T-cell (primary cell): ENCODE measurements around the gene EFCAB13. TPM values are rescaled to one million over a fixed set of nuclear protein-coding genes. Genes with fewer than 3 reads are reported as not detected.

Experiments used
- ATAC-seq, 4 experiments: fragments of 200-7000 bp in 3 of 4; fragments of 150-1000 bp in 1 of 4; cut with Tn5 transposase; replicated peaks in 1 of 4; 1 replicate in 3 of 4; 2 replicates in 1 of 4; pipeline ENCODE4 v1.10.0; 2021; ENCODE audit warnings: moderate library complexity in 3 of 4, mild to moderate bottlenecking in 2 of 4, moderate number of reproducible peaks in 1 of 4
- CTCF ChIA-PET, 2 donors: fragments of 300-600 bp; sonication (Branson Sonifier 250); formaldehyde crosslinking; loops; one replicate each; lab custom pipeline; 2022; ENCODE audit warnings: antibody characterized with exemption in 2 of 2; lab: Charles Lee
- POLR2A ChIA-PET, 2 donors: fragments of 300-600 bp; sonication (Branson Sonifier 250); formaldehyde crosslinking; loops; one replicate each; lab custom pipeline; 2022; ENCODE audit warnings: antibody characterized with exemption in 2 of 2; lab: Charles Lee
- DNase-seq, 35 experiments: peaks; one replicate each; pipeline versions ENCODE4 v3.0.0 to v3.0.0-alpha.2; 2013 to 2023
- H3K27ac ChIP-seq: one replicate; pipeline ENCODE4 v1.5.1; 2013; ENCODE audit warnings: low read length
- H3K27me3 ChIP-seq, 2 experiments: replicated peaks in 1 of 2; 1 replicate in 1 of 2; 2 replicates in 1 of 2; pipeline versions ENCODE4 v1.6.1 to v1.7.0; 2013; ENCODE audit warnings: low read length in 1 of 2, mixed read lengths in 1 of 2; ENCODE audit not compliant: control insufficient read depth in 2 of 2, insufficient read depth in 2 of 2; ENCODE audit errors: extremely low read depth in 1 of 2
- H3K36me3 ChIP-seq, 2 donors: 1 replicate in 1 of 2; 2 replicates in 1 of 2; pipeline versions ENCODE4 v1.6.1 to v1.7.0; 2013; ENCODE audit warnings: low read length in 1 of 2; ENCODE audit not compliant: control insufficient read depth in 2 of 2, insufficient read depth in 1 of 2; ENCODE audit errors: extremely low read depth in 1 of 2
- H3K4me1 ChIP-seq, 2 experiments: 1 replicate in 1 of 2; 2 replicates in 1 of 2; pipeline versions ENCODE4 v1.6.1 to v1.7.0; 2013; ENCODE audit warnings: low read length in 2 of 2, mixed read lengths in 1 of 2; ENCODE audit not compliant: insufficient read depth in 2 of 2, control insufficient read depth in 1 of 2; ENCODE audit errors: extremely low read depth in 1 of 2
- H3K4me3 ChIP-seq, 2 donors: 1 replicate in 1 of 2; 2 replicates in 1 of 2; pipeline versions ENCODE4 v1.5.1 to v1.7.0; 2013; ENCODE audit warnings: mild to moderate bottlenecking in 2 of 2, low read length in 1 of 2, moderate library complexity in 1 of 2; ENCODE audit not compliant: control insufficient read depth in 1 of 2; ENCODE audit errors: extremely low read depth in 1 of 2
- H3K9me3 ChIP-seq: 2 replicates; pipeline ENCODE4 v1.7.0; 2013
- H3K27ac Mint-ChIP-seq, 2 donors: one replicate each; pipeline ENCODE4 v1.8.0; 2020 to 2021; ENCODE audit warnings: mild to moderate bottlenecking in 2 of 2, mixed read lengths in 2 of 2
- H3K27me3 Mint-ChIP-seq, 2 donors: one replicate each; pipeline ENCODE4 v1.8.0; 2021 to 2022; ENCODE audit warnings: mixed read lengths in 2 of 2
- H3K36me3 Mint-ChIP-seq: one replicate; pipeline ENCODE4 v1.8.0; 2021; ENCODE audit warnings: mixed read lengths
- H3K4me1 Mint-ChIP-seq, 3 donors: one replicate each; pipeline ENCODE4 v1.8.0; 2020 to 2022; ENCODE audit warnings: mixed read lengths in 3 of 3, mild to moderate bottlenecking in 1 of 3
- H3K4me3 Mint-ChIP-seq, 3 donors: one replicate each; pipeline ENCODE4 v1.8.0; 2020 to 2022; ENCODE audit warnings: mild to moderate bottlenecking in 3 of 3, mixed read lengths in 3 of 3, moderate library complexity in 3 of 3
- H3K9me3 Mint-ChIP-seq, 3 donors: one replicate each; pipeline ENCODE4 v1.8.0; 2020 to 2022; ENCODE audit warnings: mixed read lengths in 3 of 3
- WGBS: methylation state at CpG from one replicate; pipeline ENCODE4 v1.1.5; 2013; ENCODE audit warnings: missing lambda C conversion rate; ENCODE audit not compliant: insufficient coverage; 5-methylcytosine and 5-hydroxymethylcytosine counted together
- total RNA-seq, 35 experiments: library from RNA in 6 of 35; stranded (reverse) in 6 of 35; fragments of 120-200 nt in 1 of 35; gene quantifications; one replicate each; pipeline versions ENCODE4 v1.2.1 to v1.2.4 and lab custom pipeline; 2013 to 2026

Gene EFCAB13
- total RNA-seq, 5 donors from 2014 or later (not counting 1 experiment from before 2014, with no cell fraction given): 13.4 to 19.1 (median 15.2) TPM

GRCh38 chr17:47310186-47310733, 13.5 kb upstream of the EFCAB13 start:
- POLR2A ChIA-PET: no interaction called here
- CTCF ChIA-PET: no interaction called here
- Mint-ChIP-seq H3K9me3 (no peaks in the 10 kb centered on the region), H3K4me1 (peaks cover 6 to 11% (median 8%) of the 10 kb centered on the region in 3 donors), H3K36me3 (no peaks in the 10 kb centered on the region), H3K27me3 (no peaks in the 10 kb centered on the region), H3K4me3 (no peak overlapping the region), H3K27ac (no peak overlapping the region)
- WGBS: 50% methylated on average over 1 of the region's 4 CpGs
- no peaks in the 10 kb centered on the region for H3K9me3 ChIP-seq
- H3K4me3 ChIP-seq: no peak overlapping the region
- peaks cover 0 to 6% of the 10 kb centered on the region in 2 experiments for H3K4me1 ChIP-seq
- DNase-seq: no peak
- H3K27me3 ChIP-seq: no peaks in the 10 kb centered on the region
- H3K36me3 ChIP-seq: no peaks in the 10 kb centered on the region
- no peak for ATAC-seq
- H3K27ac ChIP-seq: no peak overlapping the region

GRCh38 chr17:47311420-47311819, 12.3 kb upstream of the EFCAB13 start:
- ATAC-seq (no peak), DNase-seq (no peak)
- Mint-ChIP-seq H3K27me3 (no peaks in the 10 kb centered on the region), H3K4me3 (no peak overlapping the region), H3K36me3 (no peaks in the 10 kb centered on the region), H3K27ac (no peak overlapping the region), H3K4me1 (no peaks in the 10 kb centered on the region), H3K9me3 (no peaks in the 10 kb centered on the region)
- CTCF ChIA-PET: no interaction called here
- H3K9me3 ChIP-seq: no peaks in the 10 kb centered on the region
- H3K4me3 ChIP-seq: no peak overlapping the region
- no peak overlapping the region for H3K27ac ChIP-seq
- H3K4me1 ChIP-seq: no peaks in the 10 kb centered on the region
- no peaks in the 10 kb centered on the region for H3K27me3 ChIP-seq
- H3K36me3 ChIP-seq: no peaks in the 10 kb centered on the region
- POLR2A ChIA-PET: no interaction called here

- peak; percentile 52 to 74 (median 70) for ATAC-seq
Observed at GRCh38 chr17:47315451-47316266, 8.1 kb upstream of the EFCAB13 start.

GRCh38 chr17:47316311-47316710, 7.4 kb upstream of the EFCAB13 start:
- H3K4me1 Mint-ChIP-seq: no peaks in the 10 kb centered on the region
- no peak for ATAC-seq
- H3K9me3 Mint-ChIP-seq: no peaks in the 10 kb centered on the region
- no peaks in the 10 kb centered on the region for H3K4me1 ChIP-seq
- no peaks in the 10 kb centered on the region for H3K9me3 ChIP-seq
- H3K36me3 ChIP-seq: no peaks in the 10 kb centered on the region
- H3K27me3 Mint-ChIP-seq: no peaks in the 10 kb centered on the region
- no CpG with 5 or more reads among the region's 3 CpGs for WGBS
- H3K4me3 Mint-ChIP-seq: no peak overlapping the region
- no peak overlapping the region for H3K27ac Mint-ChIP-seq
- no peak for DNase-seq
- H3K27me3 ChIP-seq: no peaks in the 10 kb centered on the region
- CTCF ChIA-PET: interaction anchor here in 1 of 2 donors (0.6 kb wide), 1 partner anchor 298 kb away, joined by 4 read pairs; no protein-coding TSS in a partner anchor
- H3K27ac ChIP-seq: no peak overlapping the region
- no peak overlapping the region for H3K4me3 ChIP-seq
- no peaks in the 10 kb centered on the region for H3K36me3 Mint-ChIP-seq
- POLR2A ChIA-PET: interaction anchor here in 1 of 2 donors (0.6 kb wide), 1 partner anchor 13 kb away, joined by 3 read pairs; no protein-coding TSS in a partner anchor

More at GRCh38 chr17:47315451-47316266, 8.1 kb upstream of the EFCAB13 start:
- H3K9me3 ChIP-seq: no peaks in the 10 kb centered on the region
- peak in 15 of 35 experiments; percentile 6 to 72 (median 19) for DNase-seq
- no peaks in the 10 kb centered on the region for H3K36me3 Mint-ChIP-seq
- H3K9me3 Mint-ChIP-seq: no peaks in the 10 kb centered on the region
- no peak overlapping the region for H3K4me3 Mint-ChIP-seq
- H3K27me3 Mint-ChIP-seq: no peaks in the 10 kb centered on the region
- no peaks in the 10 kb centered on the region for H3K27me3 ChIP-seq
- no peaks in the 10 kb centered on the region for H3K4me1 ChIP-seq
- no peak overlapping the region for H3K4me3 ChIP-seq
- POLR2A ChIA-PET: interaction anchor here in 1 of 2 donors (0.6 kb wide), 1 partner anchor 90 kb away, joined by 3 read pairs; no protein-coding TSS in a partner anchor
- CTCF ChIA-PET: interaction anchor here (0.6 to 0.8 kb wide), 5 partner anchors 9 to 157 kb away, joined by 3 to 5 read pairs (median 3); partner anchors contain the start of gene EFCAB13 (in 1 of the 2)
- 33% methylated on average over 3 of the region's 7 CpGs for WGBS
- no peak overlapping the region for H3K27ac ChIP-seq
- H3K4me1 Mint-ChIP-seq: no peaks in the 10 kb centered on the region
- no peaks in the 10 kb centered on the region for H3K36me3 ChIP-seq
- H3K27ac Mint-ChIP-seq: no peak overlapping the region

- WGBS: no CpG with 5 or more reads among the region's 2 CpGs
- DNase-seq (no peak), ATAC-seq (no peak)
- Histone ChIP-seq H3K27ac (no peak overlapping the region), H3K36me3 (no peaks in the 10 kb centered on the region), H3K4me1 (no peaks in the 10 kb centered on the region), H3K4me3 (no peak overlapping the region), H3K9me3 (no peaks in the 10 kb centered on the region), H3K27me3 (no peaks in the 10 kb centered on the region)
- Mint-ChIP-seq H3K4me3 (no peak overlapping the region), H3K27ac (no peak overlapping the region), H3K27me3 (no peaks in the 10 kb centered on the region), H3K4me1 (no peaks in the 10 kb centered on the region), H3K36me3 (no peaks in the 10 kb centered on the region), H3K9me3 (no peaks in the 10 kb centered on the region)
- POLR2A ChIA-PET: interaction anchor here in 1 of 2 donors (0.6 kb wide), 1 partner anchor 12 kb away, joined by 3 read pairs; no protein-coding TSS in a partner anchor
- CTCF ChIA-PET: interaction anchor here in 1 of 2 donors (0.5 to 0.6 kb wide), 2 partner anchors 297 to 1692 kb away, joined by 4 read pairs; no protein-coding TSS in a partner anchor
Observed at GRCh38 chr17:47317119-47317518, 6.6 kb upstream of the EFCAB13 start.

GRCh38 chr17:47318197-47318918, 5.4 kb upstream of the EFCAB13 start:
- Histone ChIP-seq H3K9me3 (no peaks in the 10 kb centered on the region), H3K27me3 (no peaks in the 10 kb centered on the region), H3K36me3 (no peaks in the 10 kb centered on the region), H3K4me3 (no peak overlapping the region), H3K4me1 (peaks cover 0 to 2% of the 10 kb centered on the region in 2 experiments), H3K27ac (no peak overlapping the region)
- CTCF ChIA-PET: no interaction called here
- Mint-ChIP-seq H3K9me3 (no peaks in the 10 kb centered on the region), H3K36me3 (no peaks in the 10 kb centered on the region), H3K27me3 (no peaks in the 10 kb centered on the region), H3K27ac (no peak overlapping the region), H3K4me3 (no peak overlapping the region), H3K4me1 (peaks cover 5 to 7% (median 6%) of the 10 kb centered on the region in 3 donors)
- DNase-seq (no peak), ATAC-seq (no peak)
- POLR2A ChIA-PET: interaction anchor here in 1 of 2 donors (0.6 kb wide), 1 partner anchor 653 kb away, joined by 3 read pairs; the partner anchor contains the start of gene CDK5RAP3
- WGBS: 80% methylated on average over 1 of the region's 3 CpGs
